Adrenal gland (tissue), 12 donors: Measurements from ENCODE around the gene DST. TPM values are rescaled to one million over a fixed set of nuclear protein-coding genes. Genes with fewer than 3 reads are reported as not detected.
A peak's percentile ranks its signal among the peaks of the same experiment; 100 is the strongest.

ENCODE experiments used
- DNase-seq, 7 donors: peaks; one replicate each; pipeline ENCODE4 v3.0.0-alpha.2; 2019 to 2020
- H3K27ac ChIP-seq, 5 donors: fragments of 200-600 bp; sonication (generic) in 4 of 5; 1 replicate in 3 of 5; 2 replicates in 2 of 5; pipeline versions ENCODE4 v1.5.1 to v1.8.0; 2016 to 2020; ENCODE audit warnings: mild to moderate bottlenecking in 1 of 5
- H3K27me3 ChIP-seq: fragments of 200-600 bp; 2 replicates; pipeline ENCODE4 v1.8.0; 2021
- H3K36me3 ChIP-seq, 2 donors: fragments of 200-600 bp; replicated peaks in 1 of 2; 1 replicate in 1 of 2; 2 replicates in 1 of 2; pipeline versions ENCODE4 v1.5.1 to v1.8.0; 2018 to 2022
- H3K4me1 ChIP-seq, 2 donors: fragments of 200-600 bp; replicated peaks in 1 of 2; 1 replicate in 1 of 2; 2 replicates in 1 of 2; pipeline versions ENCODE4 v1.5.1 to v1.8.0; 2018 to 2021
- H3K4me3 ChIP-seq, 4 donors: fragments of 200-600 bp; sonication (generic) in 3 of 4; one replicate each; pipeline ENCODE4 v1.5.1; 2016 to 2018
- H3K9me3 ChIP-seq, 3 donors: fragments of 200-600 bp; sonication (generic) in 1 of 3; replicated peaks in 1 of 3; 1 replicate in 2 of 3; 2 replicates in 1 of 3; pipeline versions ENCODE4 v1.5.1 to v1.8.0; 2016 to 2021
- POLR2A ChIP-seq, 2 donors: fragments of 450-650 bp; IDR thresholded peaks; one replicate each; pipeline ENCODE4 v1.6.1; 2017; ENCODE audit warnings: antibody characterized with exemption in 2 of 2, mild to moderate bottlenecking in 2 of 2, moderate library complexity in 1 of 2
- WGBS, 4 donors: extraction: QIAGEN DNeasy Blood & Tissue Kit in 2 of 4; methylation state at CpG; one replicate each; pipeline versions ENCODE4 v1.1.5 to v1.1.7; 2013 to 2017; 5-methylcytosine and 5-hydroxymethylcytosine counted together
- intact Hi-C, 2 donors: fragments of 100-400 bp; cut with DNase I; formaldehyde crosslinking; loops; one replicate each; pipeline versions ENCODE4 v1.14.1 to v1.15.0; 2022 to 2023
- polyA plus RNA-seq, 3 donors: library from polyadenylated mRNA; stranded (reverse); fragments of 200-250 nt in 2 of 3; fragments of 350-450 nt in 1 of 3; fragmentation: Illumina TruSeq in 1 of 3; extraction: RNeasy Lipid Tissue Mini Kit (QIAGEN cat#74804) in 1 of 3; gene quantifications; one replicate each; pipeline ENCODE4 v1.2.3, GENCODE V29; 2013 to 2014
- total RNA-seq, 9 donors: library from RNA; depleted of rRNA in 4 of 9; stranded (reverse); fragments of >200 nt in 4 of 9; fragments of 120-200 nt in 1 of 9; fragmentation: NEBNext Ultra II Directional in 1 of 9; extraction: Animal tissue kit (Norgen Biotek cat#: 25700) in 1 of 9; gene quantifications; one replicate each; pipeline versions ENCODE4 v1.1.0 to v1.2.4, GENCODE V29; 2013 to 2023
- TF ChIP-seq, protein P1 (sequence below), 6 experiments: fragments of 450-650 bp in 4 of 6; fragments of 200-600 bp in 2 of 6; sonication (generic) in 1 of 6; IDR thresholded peaks; 1 replicate in 5 of 6; 2 replicates in 1 of 6; pipeline versions ENCODE4 v1.5.1 to v1.8.0; 2016 to 2021; ENCODE audit warnings: antibody characterized with exemption in 6 of 6, mild to moderate bottlenecking in 2 of 6, moderate library complexity in 1 of 6
- donor health status: healthy with polysubstance abuse.
- donor health status: Bipolar disorder and iron deficiency.
- donor health status: DM: yes; HTN: yes; CAD: no.
- donor health status: DM: no; HTN: no; CAD: no.
- donor health status: DM: no; HTN: no; CAD: no.
- donor health status: DM: yes; HTN: yes; CAD: no.

DST gene
- total and polyA plus RNA-seq, 12 donors, result 105 to 418 (median 265) TPM

DNA sequence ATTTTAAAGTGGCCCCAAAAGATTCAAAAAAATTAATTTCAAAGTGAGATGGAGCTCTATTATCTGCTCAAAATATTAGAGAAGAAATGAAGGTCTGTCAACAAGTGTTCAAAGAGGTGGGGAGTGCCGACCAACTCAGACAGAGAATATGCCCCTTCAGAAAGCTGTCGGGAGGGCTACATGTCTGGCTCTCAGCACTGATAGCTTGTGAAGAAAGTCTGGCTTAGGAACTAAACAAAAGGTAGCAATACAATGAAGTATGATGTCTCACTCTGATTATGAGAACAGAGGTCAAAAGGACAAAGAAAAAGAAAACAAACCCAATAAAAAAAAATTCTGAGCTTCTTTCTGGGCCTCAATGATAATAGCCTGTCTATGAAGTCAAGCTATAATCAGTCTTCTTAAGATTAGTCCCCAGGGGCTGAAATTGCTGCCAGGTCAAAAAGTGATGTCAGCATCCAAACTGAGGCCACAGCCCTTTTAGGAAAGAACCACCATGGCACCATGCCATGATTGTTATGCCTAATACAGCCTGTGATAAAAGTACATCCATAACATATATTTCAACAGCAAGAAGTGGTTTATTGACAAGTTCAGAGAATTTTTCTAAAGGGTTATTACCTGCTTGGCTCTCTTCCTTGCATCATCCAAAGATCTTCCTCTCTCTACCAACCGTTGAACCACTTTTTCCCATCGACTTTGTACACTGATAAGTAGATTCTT is 150.9 kb downstream of the DST start:
- Histone ChIP-seq H3K4me1 (no peaks in the 10 kb centered on the region), H3K4me3 (no peak overlapping the region), H3K27me3 (no peaks in the 10 kb centered on the region), H3K36me3 (peaks cover 0 to 35% of the 10 kb centered on the region in 2 donors), H3K27ac (no peak overlapping the region), H3K9me3 (no peaks in the 10 kb centered on the region)
- TF ChIP-seq, protein P1, sequence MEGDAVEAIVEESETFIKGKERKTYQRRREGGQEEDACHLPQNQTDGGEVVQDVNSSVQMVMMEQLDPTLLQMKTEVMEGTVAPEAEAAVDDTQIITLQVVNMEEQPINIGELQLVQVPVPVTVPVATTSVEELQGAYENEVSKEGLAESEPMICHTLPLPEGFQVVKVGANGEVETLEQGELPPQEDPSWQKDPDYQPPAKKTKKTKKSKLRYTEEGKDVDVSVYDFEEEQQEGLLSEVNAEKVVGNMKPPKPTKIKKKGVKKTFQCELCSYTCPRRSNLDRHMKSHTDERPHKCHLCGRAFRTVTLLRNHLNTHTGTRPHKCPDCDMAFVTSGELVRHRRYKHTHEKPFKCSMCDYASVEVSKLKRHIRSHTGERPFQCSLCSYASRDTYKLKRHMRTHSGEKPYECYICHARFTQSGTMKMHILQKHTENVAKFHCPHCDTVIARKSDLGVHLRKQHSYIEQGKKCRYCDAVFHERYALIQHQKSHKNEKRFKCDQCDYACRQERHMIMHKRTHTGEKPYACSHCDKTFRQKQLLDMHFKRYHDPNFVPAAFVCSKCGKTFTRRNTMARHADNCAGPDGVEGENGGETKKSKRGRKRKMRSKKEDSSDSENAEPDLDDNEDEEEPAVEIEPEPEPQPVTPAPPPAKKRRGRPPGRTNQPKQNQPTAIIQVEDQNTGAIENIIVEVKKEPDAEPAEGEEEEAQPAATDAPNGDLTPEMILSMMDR (IDR thresholded peaks at IDR 0.05), result no peak
- TF ChIP-seq POLR2A (IDR thresholded peaks at IDR 0.05), result no peak
- DNase-seq, result peak; percentile 36 to 75 (median 63)
- intact Hi-C loops, result no loop called here
- 76 to 81% (median 80%) methylated on average over 4 of the region's 4 CpGs for WGBS, 4 donors

DNA sequence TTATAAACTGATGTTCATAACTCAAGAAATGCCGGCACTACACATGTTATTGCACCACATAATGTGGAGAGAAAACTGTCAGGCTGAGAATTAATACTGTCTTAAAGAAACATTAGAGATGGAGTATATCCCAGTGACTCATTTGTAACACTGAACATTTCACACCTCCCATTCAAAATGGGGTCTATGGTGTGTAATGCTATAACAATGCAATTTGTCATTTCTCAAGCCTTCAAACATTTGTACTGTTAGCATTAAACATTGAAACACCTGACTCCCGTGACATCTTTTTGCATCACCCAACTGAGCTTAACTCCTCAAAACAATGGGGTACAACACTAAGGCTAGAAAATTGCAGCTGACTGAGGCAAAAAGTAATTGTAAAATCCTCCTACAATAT is 151.7 kb downstream of the DST start:
- H3K4me1 ChIP-seq, result no peaks in the 10 kb centered on the region
- intact Hi-C loops, result no loop called here

DNA sequence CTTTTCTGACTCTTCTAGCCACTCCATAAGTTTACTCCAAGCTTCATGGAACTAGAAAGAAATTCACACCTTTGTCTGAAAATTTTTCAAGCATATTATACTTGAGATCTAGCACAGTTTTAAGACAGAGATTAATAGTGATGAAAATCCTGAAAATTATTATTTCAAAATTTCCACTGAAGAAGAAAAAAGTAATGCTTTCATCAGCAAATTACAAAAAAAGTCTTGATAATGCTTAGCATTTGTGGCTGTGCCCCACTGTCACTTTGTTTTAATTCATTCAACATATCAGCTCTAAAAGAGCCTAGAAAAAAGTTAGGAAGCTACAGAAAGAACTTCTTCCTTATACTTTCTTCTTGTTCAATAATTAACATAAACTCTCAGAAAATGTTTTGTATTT is 153.1 kb downstream of the DST start:
- no peak overlapping the region for H3K4me3 ChIP-seq
- TF ChIP-seq POLR2A (IDR thresholded peaks at IDR 0.05), result no peak
- TF ChIP-seq, protein P1 (IDR thresholded peaks at IDR 0.05), result no peak
- intact Hi-C loops, result no loop called here
- H3K9me3 ChIP-seq, result no peaks in the 10 kb centered on the region
- peaks cover 1 to 7% of the 10 kb centered on the region in 2 donors for H3K4me1 ChIP-seq
- no peak overlapping the region for H3K27ac ChIP-seq
- DNase-seq, result no peak
- peaks cover 0 to 33% of the 10 kb centered on the region in 2 donors for H3K36me3 ChIP-seq
- H3K27me3 ChIP-seq, result no peaks in the 10 kb centered on the region

More for the DNA sequence above, 151.7 kb downstream of the DST start:
- no peak overlapping the region for H3K4me3 ChIP-seq
- no peaks in the 10 kb centered on the region for H3K9me3 ChIP-seq
- no peak for DNase-seq
- TF ChIP-seq, protein P1 (IDR thresholded peaks at IDR 0.05), result no peak
- peaks cover 0 to 35% of the 10 kb centered on the region in 2 donors for H3K36me3 ChIP-seq
- H3K27ac ChIP-seq, result no peak overlapping the region
- H3K27me3 ChIP-seq, result no peaks in the 10 kb centered on the region
- WGBS, 4 donors, result 93 to 98% (median 95%) methylated on average over 2 of the region's 2 CpGs

DNA sequence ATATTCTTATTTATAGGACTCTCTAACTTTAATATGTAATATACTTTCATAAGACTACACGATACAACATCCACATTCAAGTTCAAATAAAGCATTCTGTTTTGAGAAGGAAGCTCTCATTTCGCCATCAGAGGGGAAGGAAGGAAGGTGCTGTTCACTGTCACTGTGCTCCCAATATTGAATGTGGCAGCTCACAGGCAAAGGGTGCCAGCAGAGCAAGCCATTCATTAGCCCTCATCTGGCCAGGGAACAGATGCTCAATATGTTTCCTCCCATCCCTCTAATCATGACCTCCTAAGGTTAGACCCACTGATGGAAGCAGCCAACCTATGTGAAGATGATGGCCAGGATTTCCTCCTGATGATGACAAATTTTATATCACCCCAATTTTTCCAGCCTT is 154.4 kb downstream of the DST start:
- no peaks in the 10 kb centered on the region for H3K27me3 ChIP-seq
- H3K4me3 ChIP-seq, result no peak overlapping the region
- no peak overlapping the region for H3K27ac ChIP-seq
- H3K4me1 ChIP-seq, result peaks cover 12 to 14% of the 10 kb centered on the region in 2 donors
- WGBS, 4 donors, result 63 to 98% (median 79%) methylated on average over 2 of the region's 2 CpGs
- intact Hi-C loops, result no loop called here
- DNase-seq, result peak in 1 of 7 donors; percentile 73
- H3K9me3 ChIP-seq, result no peaks in the 10 kb centered on the region
- peaks cover 0 to 33% of the 10 kb centered on the region in 2 donors for H3K36me3 ChIP-seq
- TF ChIP-seq, protein P1 (IDR thresholded peaks at IDR 0.05), result no peak
- no peak for TF ChIP-seq POLR2A (IDR thresholded peaks at IDR 0.05)
